ENCODE results near the gene VAV2.

DNA sequence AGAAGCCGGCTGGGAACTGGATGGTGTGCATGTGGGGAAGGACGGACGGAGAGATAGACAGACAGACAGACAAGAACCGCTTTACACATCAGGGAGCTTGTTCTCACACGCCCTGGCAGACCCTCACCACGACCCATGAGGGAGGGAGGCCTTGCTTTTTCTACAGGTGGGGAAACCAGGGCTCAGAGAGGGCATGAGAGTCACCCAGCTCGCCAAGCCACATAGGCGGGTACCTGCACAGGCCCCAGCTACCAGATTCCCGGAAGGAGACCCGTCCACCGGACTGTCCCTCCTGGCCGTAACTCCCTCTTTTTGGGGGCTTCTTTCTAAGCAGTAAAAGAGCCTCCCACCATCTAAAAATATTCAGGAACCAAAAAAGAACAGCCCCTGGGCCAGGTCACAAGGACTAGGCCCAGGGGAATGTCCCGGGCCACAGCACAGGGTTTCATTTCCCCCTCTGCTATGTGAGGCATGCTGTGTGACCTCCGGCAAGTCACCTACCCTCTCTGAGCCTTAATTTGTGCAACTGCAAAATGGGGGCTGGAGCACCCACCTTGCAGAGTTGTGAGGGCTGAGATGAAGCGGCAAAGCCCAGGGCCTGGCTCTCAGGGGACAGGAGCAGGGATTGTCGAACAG lies 169.6 kb downstream of the VAV2 start:
- TF ChIP-seq POLR2A (IDR thresholded peaks at IDR 0.05) = no peak
- TF ChIP-seq, protein P1, sequence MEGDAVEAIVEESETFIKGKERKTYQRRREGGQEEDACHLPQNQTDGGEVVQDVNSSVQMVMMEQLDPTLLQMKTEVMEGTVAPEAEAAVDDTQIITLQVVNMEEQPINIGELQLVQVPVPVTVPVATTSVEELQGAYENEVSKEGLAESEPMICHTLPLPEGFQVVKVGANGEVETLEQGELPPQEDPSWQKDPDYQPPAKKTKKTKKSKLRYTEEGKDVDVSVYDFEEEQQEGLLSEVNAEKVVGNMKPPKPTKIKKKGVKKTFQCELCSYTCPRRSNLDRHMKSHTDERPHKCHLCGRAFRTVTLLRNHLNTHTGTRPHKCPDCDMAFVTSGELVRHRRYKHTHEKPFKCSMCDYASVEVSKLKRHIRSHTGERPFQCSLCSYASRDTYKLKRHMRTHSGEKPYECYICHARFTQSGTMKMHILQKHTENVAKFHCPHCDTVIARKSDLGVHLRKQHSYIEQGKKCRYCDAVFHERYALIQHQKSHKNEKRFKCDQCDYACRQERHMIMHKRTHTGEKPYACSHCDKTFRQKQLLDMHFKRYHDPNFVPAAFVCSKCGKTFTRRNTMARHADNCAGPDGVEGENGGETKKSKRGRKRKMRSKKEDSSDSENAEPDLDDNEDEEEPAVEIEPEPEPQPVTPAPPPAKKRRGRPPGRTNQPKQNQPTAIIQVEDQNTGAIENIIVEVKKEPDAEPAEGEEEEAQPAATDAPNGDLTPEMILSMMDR (IDR thresholded peaks at IDR 0.05) = no peak
